Measurements from ENCODE around the gene DNAJC9.

The DNAJC9 gene

GRCh38 chr10:73238990-73239566, 8.0 kb downstream of the DNAJC9 start:
- no peak overlapping the region for H3K4me3 ChIP-seq (ENCODE audit: low read depth, low read length)
- H2AFZ ChIP-seq (ENCODE audit: low read length, unreplicated experiment), result no peak overlapping the region
- peaks cover 13% of the 10 kb centered on the region for H3K79me2 ChIP-seq (ENCODE audit: control insufficient read depth, insufficient read depth, low read length, unreplicated experiment)
- no peak overlapping the region for H3K27ac ChIP-seq (ENCODE audit: low read depth, low read length)
- peaks cover 4% of the 10 kb centered on the region for H3K4me1 ChIP-seq (ENCODE audit: control insufficient read depth, insufficient read depth, low read length, unreplicated experiment)
- H3K36me3 ChIP-seq (ENCODE audit: insufficient read depth, low read length), result peaks cover 27% of the 10 kb centered on the region
- no peaks in the 10 kb centered on the region for H3K27me3 ChIP-seq (ENCODE audit: insufficient read depth, low read length)

GRCh38 chr10:73234695-73235094, 12.4 kb downstream of the DNAJC9 start:
- Histone ChIP-seq H3K79me2 (ENCODE audit: control insufficient read depth, insufficient read depth, low read length, unreplicated experiment) (no peaks in the 10 kb centered on the region), H3K27ac (ENCODE audit: low read depth, low read length) (no peak overlapping the region), H3K4me3 (ENCODE audit: low read depth, low read length) (no peak overlapping the region), H2AFZ (ENCODE audit: low read length, unreplicated experiment) (no peak overlapping the region), H3K27me3 (ENCODE audit: insufficient read depth, low read length) (no peaks in the 10 kb centered on the region), H3K36me3 (ENCODE audit: insufficient read depth, low read length) (peaks cover 13% of the 10 kb centered on the region; the same call in 1 of the 2 replicates), H3K4me1 (ENCODE audit: control insufficient read depth, insufficient read depth, low read length, unreplicated experiment) (no peaks in the 10 kb centered on the region)

GRCh38 chr10:73233883-73234282, 13.2 kb downstream of the DNAJC9 start:
- Histone ChIP-seq H3K4me3 (ENCODE audit: low read depth, low read length) (no peak overlapping the region), H2AFZ (ENCODE audit: low read length, unreplicated experiment) (no peak overlapping the region), H3K36me3 (ENCODE audit: insufficient read depth, low read length) (0 out of 2 replicates have a peak, but pooled peaks cover 10% of the 10 kb centered on the region), H3K79me2 (ENCODE audit: control insufficient read depth, insufficient read depth, low read length, unreplicated experiment) (no peaks in the 10 kb centered on the region), H3K4me1 (ENCODE audit: control insufficient read depth, insufficient read depth, low read length, unreplicated experiment) (no peaks in the 10 kb centered on the region), H3K27me3 (ENCODE audit: insufficient read depth, low read length) (no peaks in the 10 kb centered on the region), H3K27ac (ENCODE audit: low read depth, low read length) (no peak overlapping the region)

GRCh38 chr10:73232887-73233286, 14.2 kb downstream of the DNAJC9 start:
- Histone ChIP-seq H2AFZ (ENCODE audit: low read length, unreplicated experiment) (no peak overlapping the region), H3K4me3 (ENCODE audit: low read depth, low read length) (no peak overlapping the region), H3K27me3 (ENCODE audit: insufficient read depth, low read length) (no peaks in the 10 kb centered on the region), H3K36me3 (ENCODE audit: insufficient read depth, low read length) (0 out of 2 replicates have a peak, but pooled peaks cover 8% of the 10 kb centered on the region), H3K79me2 (ENCODE audit: control insufficient read depth, insufficient read depth, low read length, unreplicated experiment) (no peaks in the 10 kb centered on the region), H3K4me1 (ENCODE audit: control insufficient read depth, insufficient read depth, low read length, unreplicated experiment) (no peaks in the 10 kb centered on the region), H3K27ac (ENCODE audit: low read depth, low read length) (no peak overlapping the region)

GRCh38 chr10:73229567-73229966, 17.5 kb downstream of the DNAJC9 start:
- no peak overlapping the region for H2AFZ ChIP-seq (ENCODE audit: low read length, unreplicated experiment)
- H3K79me2 ChIP-seq (ENCODE audit: control insufficient read depth, insufficient read depth, low read length, unreplicated experiment), result no peaks in the 10 kb centered on the region
- no peaks in the 10 kb centered on the region for H3K4me1 ChIP-seq (ENCODE audit: control insufficient read depth, insufficient read depth, low read length, unreplicated experiment)
- H3K36me3 ChIP-seq (ENCODE audit: insufficient read depth, low read length), result peaks cover 11% of the 10 kb centered on the region; the same call in 1 of the 2 replicates
- no peaks in the 10 kb centered on the region for H3K27me3 ChIP-seq (ENCODE audit: insufficient read depth, low read length)
- H3K4me3 ChIP-seq (ENCODE audit: low read depth, low read length), result no peak overlapping the region
- H3K27ac ChIP-seq (ENCODE audit: low read depth, low read length), result no peak overlapping the region

GRCh38 chr10:73228247-73228646, 18.8 kb downstream of the DNAJC9 start:
- no peaks in the 10 kb centered on the region for H3K4me1 ChIP-seq (ENCODE audit: control insufficient read depth, insufficient read depth, low read length, unreplicated experiment)
- no peak overlapping the region for H3K4me3 ChIP-seq (ENCODE audit: low read depth, low read length)
- H3K79me2 ChIP-seq (ENCODE audit: control insufficient read depth, insufficient read depth, low read length, unreplicated experiment), result no peaks in the 10 kb centered on the region
- H2AFZ ChIP-seq (ENCODE audit: low read length, unreplicated experiment), result no peak overlapping the region
- no peaks in the 10 kb centered on the region for H3K27me3 ChIP-seq (ENCODE audit: insufficient read depth, low read length)
- H3K36me3 ChIP-seq (ENCODE audit: insufficient read depth, low read length), result peaks cover 11% of the 10 kb centered on the region; the same call in 1 of the 2 replicates
- H3K27ac ChIP-seq (ENCODE audit: low read depth, low read length), result no peak overlapping the region

- no peaks in the 10 kb centered on the region for H3K27me3 ChIP-seq (ENCODE audit: insufficient read depth, low read length)
- no peak overlapping the region for H3K27ac ChIP-seq (ENCODE audit: low read depth, low read length)
- H3K4me3 ChIP-seq (ENCODE audit: low read depth, low read length), result no peak overlapping the region
- no peak overlapping the region for H2AFZ ChIP-seq (ENCODE audit: low read length, unreplicated experiment)
- H3K36me3 ChIP-seq (ENCODE audit: insufficient read depth, low read length), result peaks cover 11% of the 10 kb centered on the region; the same call in 1 of the 2 replicates
- no peaks in the 10 kb centered on the region for H3K79me2 ChIP-seq (ENCODE audit: control insufficient read depth, insufficient read depth, low read length, unreplicated experiment)
- no peaks in the 10 kb centered on the region for H3K4me1 ChIP-seq (ENCODE audit: control insufficient read depth, insufficient read depth, low read length, unreplicated experiment)
Measured at GRCh38 chr10:73226663-73227062, 20.4 kb downstream of the DNAJC9 start.

- no peaks in the 10 kb centered on the region for H3K79me2 ChIP-seq (ENCODE audit: control insufficient read depth, insufficient read depth, low read length, unreplicated experiment)
- no peaks in the 10 kb centered on the region for H3K4me1 ChIP-seq (ENCODE audit: control insufficient read depth, insufficient read depth, low read length, unreplicated experiment)
- no peak overlapping the region for H3K4me3 ChIP-seq (ENCODE audit: low read depth, low read length)
- peaks cover 10% of the 10 kb centered on the region; the same call in 1 of the 2 replicates for H3K36me3 ChIP-seq (ENCODE audit: insufficient read depth, low read length)
- H3K27me3 ChIP-seq (ENCODE audit: insufficient read depth, low read length), result no peaks in the 10 kb centered on the region
- no peak overlapping the region for H3K27ac ChIP-seq (ENCODE audit: low read depth, low read length)
- no peak overlapping the region for H2AFZ ChIP-seq (ENCODE audit: low read length, unreplicated experiment)
Measured at GRCh38 chr10:73225518-73225917, 21.5 kb downstream of the DNAJC9 start.

- Histone ChIP-seq H3K79me2 (ENCODE audit: control insufficient read depth, insufficient read depth, low read length, unreplicated experiment) (no peaks in the 10 kb centered on the region), H3K4me3 (ENCODE audit: low read depth, low read length) (no peak overlapping the region), H3K4me1 (ENCODE audit: control insufficient read depth, insufficient read depth, low read length, unreplicated experiment) (peaks cover 8% of the 10 kb centered on the region), H3K27me3 (ENCODE audit: insufficient read depth, low read length) (no peaks in the 10 kb centered on the region), H3K36me3 (ENCODE audit: insufficient read depth, low read length) (peaks cover 17% of the 10 kb centered on the region), H2AFZ (ENCODE audit: low read length, unreplicated experiment) (no peak overlapping the region), H3K27ac (ENCODE audit: low read depth, low read length) (no peak overlapping the region)
Measured at GRCh38 chr10:73220989-73221388, 26.1 kb downstream of the DNAJC9 start.

GRCh38 chr10:73219384-73219783, 27.7 kb downstream of the DNAJC9 start:
- Histone ChIP-seq H3K27ac (ENCODE audit: low read depth, low read length) (no peak overlapping the region), H3K79me2 (ENCODE audit: control insufficient read depth, insufficient read depth, low read length, unreplicated experiment) (no peaks in the 10 kb centered on the region), H3K4me3 (ENCODE audit: low read depth, low read length) (no peak overlapping the region), H3K36me3 (ENCODE audit: insufficient read depth, low read length) (peaks cover 19% of the 10 kb centered on the region), H3K27me3 (ENCODE audit: insufficient read depth, low read length) (no peaks in the 10 kb centered on the region), H2AFZ (ENCODE audit: low read length, unreplicated experiment) (no peak overlapping the region), H3K4me1 (ENCODE audit: control insufficient read depth, insufficient read depth, low read length, unreplicated experiment) (peaks cover 8% of the 10 kb centered on the region)

- Histone ChIP-seq H2AFZ (ENCODE audit: low read length, unreplicated experiment) (no peak overlapping the region), H3K36me3 (ENCODE audit: insufficient read depth, low read length) (peaks cover 19% of the 10 kb centered on the region), H3K27ac (ENCODE audit: low read depth, low read length) (no peak overlapping the region), H3K79me2 (ENCODE audit: control insufficient read depth, insufficient read depth, low read length, unreplicated experiment) (no peaks in the 10 kb centered on the region), H3K27me3 (ENCODE audit: insufficient read depth, low read length) (no peaks in the 10 kb centered on the region), H3K4me3 (ENCODE audit: low read depth, low read length) (no peak overlapping the region), H3K4me1 (ENCODE audit: control insufficient read depth, insufficient read depth, low read length, unreplicated experiment) (peaks cover 8% of the 10 kb centered on the region)
Measured at GRCh38 chr10:73218431-73219191, 28.4 kb downstream of the DNAJC9 start.

Measured in ACC112 (cell line).